Smooth muscle cell (in vitro differentiated cells): Measurements from ENCODE around the gene PBLD. TPM values are rescaled to one million over a fixed set of nuclear protein-coding genes. Genes with fewer than 3 reads are reported as not detected.

Source experiments
- DNase-seq: peaks from one replicate; lab custom pipeline; 2025; ENCODE audit not compliant: unreplicated experiment; lab: John Stamatoyannopoulos, UW
- H2AFZ ChIP-seq: fragments of 200-600 bp; sonication (generic); 2 replicates; pipeline ENCODE4 v1.6.0; 2016; ENCODE audit warnings: antibody characterized with exemption, low read depth, mild to moderate bottlenecking
- H3F3A ChIP-seq: fragments of 200-600 bp; sonication (generic); 2 replicates; pipeline ENCODE4 v1.6.0; 2017; ENCODE audit warnings: antibody characterized with exemption, low read depth
- H3K27ac ChIP-seq: fragments of 200-600 bp; sonication (generic); 2 replicates; pipeline ENCODE4 v1.5.1; 2016; ENCODE audit warnings: low read depth, mild to moderate bottlenecking
- H3K27me3 ChIP-seq: fragments of 200-600 bp; sonication (generic); 2 replicates; pipeline ENCODE4 v1.6.1; 2016; ENCODE audit warnings: low read depth, mild to moderate bottlenecking
- H3K36me3 ChIP-seq: fragments of 200-600 bp; sonication (generic); 2 replicates; pipeline ENCODE4 v1.5.1; 2016; ENCODE audit warnings: low read depth
- H3K4me1 ChIP-seq: fragments of 200-600 bp; sonication (generic); 2 replicates; pipeline ENCODE4 v1.5.1; 2016; ENCODE audit warnings: low read depth
- H3K4me2 ChIP-seq: fragments of 200-600 bp; sonication (generic); 2 replicates; pipeline ENCODE4 v1.6.0; 2016; ENCODE audit warnings: mild to moderate bottlenecking
- H3K4me3 ChIP-seq: fragments of 200-600 bp; sonication (generic); 2 replicates; pipeline ENCODE4 v1.5.1; 2016; ENCODE audit warnings: mild to moderate bottlenecking
- H3K79me2 ChIP-seq: fragments of 200-600 bp; sonication (generic); 2 replicates; pipeline ENCODE4 v1.6.0; 2016; ENCODE audit warnings: low read depth, mild to moderate bottlenecking
- H3K9ac ChIP-seq: fragments of 200-600 bp; sonication (generic); 2 replicates; pipeline ENCODE4 v1.6.0; 2016; ENCODE audit warnings: low read depth
- H3K9me3 ChIP-seq: fragments of 200-600 bp; sonication (generic); replicated peaks from 2 replicates; pipeline ENCODE4 v1.5.1; 2016; ENCODE audit warnings: low read depth
- H4K20me1 ChIP-seq: fragments of 200-600 bp; sonication (generic); 2 replicates; pipeline ENCODE4 v1.6.0; 2016; ENCODE audit warnings: low read depth
- CTCF ChIP-seq: fragments of 200-600 bp; sonication (generic); IDR thresholded peaks from 2 replicates; pipeline ENCODE4 v1.5.1; 2017; ENCODE audit warnings: borderline replicate concordance, mild to moderate bottlenecking, antibody characterized with exemption; ENCODE audit not compliant: insufficient read depth, poor library complexity, severe bottlenecking
- WGBS: methylation state at CpG from one replicate; pipeline ENCODE4 v1.1.7; 2016; ENCODE audit warnings: low lambda C conversion rate; 5-methylcytosine and 5-hydroxymethylcytosine counted together
- polyA plus RNA-seq: library from polyadenylated mRNA; unstranded; fragments of >200 nt; fragmentation: Nextera tagmentation; extraction: Ambion mirVana; gene quantifications from 2 replicates; pipeline ENCODE4 v1.2.1, GENCODE V29; 2016
- total RNA-seq: library from RNA; depleted of rRNA; stranded (reverse); fragments of >200 nt; gene quantifications from 2 replicates; pipeline ENCODE4 v1.2.3, GENCODE V29; 2014

The PBLD gene
- total and polyA plus RNA-seq, 2 experiments from 2014 or later: 2.3 to 5.6 TPM

DNA sequence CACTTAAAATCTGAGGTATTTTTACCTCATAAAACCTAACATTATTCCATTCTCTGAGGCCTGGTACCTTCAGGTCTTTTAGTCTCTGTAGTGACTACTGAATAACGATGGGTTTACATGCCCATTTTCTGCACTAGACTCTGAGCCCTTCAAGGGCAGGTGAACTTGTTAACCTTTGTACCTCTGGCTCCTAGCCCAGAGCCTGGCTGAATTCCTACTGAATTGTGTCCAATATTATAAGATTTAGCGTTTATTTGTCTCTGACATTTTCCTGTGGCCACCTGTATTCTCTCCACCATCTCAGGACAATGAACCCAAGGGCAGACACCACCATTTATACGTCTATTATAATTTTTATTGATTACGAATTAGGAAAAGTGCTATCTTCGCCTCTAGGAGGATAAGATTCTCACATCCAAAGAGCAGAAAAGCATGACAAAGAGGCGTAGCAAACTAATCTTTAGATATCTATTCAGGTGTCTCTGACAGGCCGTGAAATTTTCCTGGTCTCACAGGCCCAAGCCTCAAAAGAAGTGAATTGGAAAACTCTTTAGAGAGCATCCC, 28.8 kb downstream of the PBLD start:
- H3K36me3 ChIP-seq: no peaks in the 10 kb centered on the region
- WGBS: 83% methylated on average over 7 of the region's 7 CpGs
- no peaks in the 10 kb centered on the region for H4K20me1 ChIP-seq
- no peak overlapping the region for H2AFZ ChIP-seq
- H3K4me3 ChIP-seq: no peak overlapping the region
- no peaks in the 10 kb centered on the region for H3F3A ChIP-seq
- DNase-seq: no peak
- no peak for TF ChIP-seq CTCF
- H3K27ac ChIP-seq: no peak overlapping the region
- H3K9me3 ChIP-seq: no peaks in the 10 kb centered on the region
- no peak overlapping the region for H3K4me2 ChIP-seq
- no peaks in the 10 kb centered on the region for H3K4me1 ChIP-seq
- H3K27me3 ChIP-seq: no peaks in the 10 kb centered on the region
- H3K9ac ChIP-seq: no peak overlapping the region
- H3K79me2 ChIP-seq: no peaks in the 10 kb centered on the region

DNA sequence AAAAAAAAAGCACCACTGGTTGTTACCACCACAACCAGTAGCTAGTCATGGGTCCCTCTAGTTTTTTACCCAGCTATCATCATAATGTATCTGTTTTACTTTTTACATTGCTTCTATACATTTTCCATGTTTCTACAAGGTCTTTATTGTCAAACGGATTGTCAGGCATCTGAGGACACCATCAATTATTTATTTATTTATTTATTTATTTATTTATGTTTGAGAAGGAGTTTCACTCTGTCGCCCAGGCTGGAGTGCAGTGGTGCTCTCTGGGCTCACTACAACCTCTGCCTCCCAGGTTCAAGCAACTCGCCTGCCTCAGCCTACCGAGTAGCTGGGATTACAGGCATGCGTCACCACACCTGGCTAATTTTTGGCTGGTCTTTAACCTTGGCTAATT, 29.9 kb downstream of the PBLD start:
- Histone ChIP-seq H4K20me1 (no peaks in the 10 kb centered on the region), H3K4me1 (no peaks in the 10 kb centered on the region), H3K9ac (no peak overlapping the region), H3K36me3 (no peaks in the 10 kb centered on the region), H3K27me3 (no peaks in the 10 kb centered on the region), H3K79me2 (no peaks in the 10 kb centered on the region), H3K4me3 (no peak overlapping the region), H3K4me2 (no peak overlapping the region), H3F3A (no peaks in the 10 kb centered on the region), H2AFZ (no peak overlapping the region), H3K27ac (no peak overlapping the region), H3K9me3 (no peaks in the 10 kb centered on the region)
- TF ChIP-seq CTCF: no peak
- 88% methylated on average over 5 of the region's 5 CpGs for WGBS
- DNase-seq: no peak

GRCh38 chr10:68302503-68302823, 30.3 kb downstream of the PBLD start:
- H3K36me3 ChIP-seq: no peaks in the 10 kb centered on the region
- 65% methylated on average over 2 of the region's 2 CpGs for WGBS
- TF ChIP-seq CTCF: no peak

GRCh38 chr10:68301790-68302502, 30.8 kb downstream of the PBLD start:
- no peaks in the 10 kb centered on the region for H3K9me3 ChIP-seq
- no peak overlapping the region for H2AFZ ChIP-seq
- H3K4me2 ChIP-seq: no peak overlapping the region
- no peaks in the 10 kb centered on the region for H3K4me1 ChIP-seq
- WGBS: 78% methylated on average over 6 of the region's 6 CpGs
- H3F3A ChIP-seq: no peaks in the 10 kb centered on the region
- H3K9ac ChIP-seq: no peak overlapping the region
- peak; percentile 57 for TF ChIP-seq CTCF
- H4K20me1 ChIP-seq: no peaks in the 10 kb centered on the region
- H3K79me2 ChIP-seq: no peaks in the 10 kb centered on the region
- no peak overlapping the region for H3K4me3 ChIP-seq
- no peaks in the 10 kb centered on the region for H3K27me3 ChIP-seq
- no peaks in the 10 kb centered on the region for H3K36me3 ChIP-seq
- no peak for DNase-seq
- H3K27ac ChIP-seq: no peak overlapping the region

More at GRCh38 chr10:68302503-68302823, 30.3 kb downstream of the PBLD start:
- H2AFZ ChIP-seq: no peak overlapping the region
- no peak overlapping the region for H3K4me3 ChIP-seq
- H3K4me1 ChIP-seq: no peaks in the 10 kb centered on the region
- H3K9me3 ChIP-seq: no peaks in the 10 kb centered on the region
- no peak overlapping the region for H3K4me2 ChIP-seq
- DNase-seq: no peak
- H4K20me1 ChIP-seq: no peaks in the 10 kb centered on the region
- no peaks in the 10 kb centered on the region for H3K79me2 ChIP-seq
- no peak overlapping the region for H3K9ac ChIP-seq
- no peak overlapping the region for H3K27ac ChIP-seq
- no peaks in the 10 kb centered on the region for H3F3A ChIP-seq
- no peaks in the 10 kb centered on the region for H3K27me3 ChIP-seq
